Fibroblast of gingiva (primary cell): ENCODE measurements around the gene SOX13.
"Not testable (repeated sequence)": the region's sequence is repeated elsewhere in the genome, so short reads cannot be mapped to it uniquely, and the experiment has no call there.

Experiments
- DNase-seq: peaks from one replicate; pipeline ENCODE4 v3.0.0-alpha.2; 2011; ENCODE audit warnings: low read depth

The SOX13 gene

GRCh38 chr1:204087893-204088528 is 15.1 kb downstream of the SOX13 start:
- DNase-seq: no peak

GRCh38 chr1:204088596-204088995 is 15.7 kb downstream of the SOX13 start:
- DNase-seq: no peak

GRCh38 chr1:204089044-204089751 is 16.3 kb downstream of the SOX13 start:
- peak; percentile 74 for DNase-seq

- DNase-seq: not testable (repeated sequence)
Observed at GRCh38 chr1:204090132-204090531, 17.2 kb downstream of the SOX13 start.

GRCh38 chr1:204091066-204091465 is 18.2 kb downstream of the SOX13 start:
- DNase-seq: no peak

- no peak for DNase-seq
Observed at GRCh38 chr1:204091787-204092312, 18.9 kb downstream of the SOX13 start.

GRCh38 chr1:204092632-204093420 is 19.9 kb downstream of the SOX13 start:
- DNase-seq: no peak

- no peak for DNase-seq
Observed at GRCh38 chr1:204093421-204093717, 20.5 kb downstream of the SOX13 start.

GRCh38 chr1:204093781-204094180 is 20.9 kb downstream of the SOX13 start:
- no peak for DNase-seq

- no peak for DNase-seq
Observed at GRCh38 chr1:204094313-204094729, 21.4 kb downstream of the SOX13 start.

GRCh38 chr1:204094856-204095634 is 22.1 kb downstream of the SOX13 start:
- DNase-seq: no peak

GRCh38 chr1:204096931-204097330 is 24.0 kb downstream of the SOX13 start:
- DNase-seq: no peak

- no peak for DNase-seq
Observed at GRCh38 chr1:204098683-204099082, 25.8 kb downstream of the SOX13 start.

- DNase-seq: not testable (repeated sequence)
Observed at GRCh38 chr1:204099754-204100153, 26.8 kb downstream of the SOX13 start.

- DNase-seq: no peak
Observed at GRCh38 chr1:204102029-204102611, 29.2 kb downstream of the SOX13 start.

- no peak for DNase-seq
Observed at GRCh38 chr1:204102739-204103430, 30.0 kb downstream of the SOX13 start.

- peak; percentile 21 for DNase-seq
Observed at GRCh38 chr1:204103431-204103741, 30.5 kb downstream of the SOX13 start.

GRCh38 chr1:204104331-204105130 is 31.6 kb downstream of the SOX13 start:
- no peak for DNase-seq

GRCh38 chr1:204105131-204105515 is 32.2 kb downstream of the SOX13 start:
- no peak for DNase-seq

GRCh38 chr1:204106825-204107224 is 33.9 kb downstream of the SOX13 start:
- no peak for DNase-seq
